ENCODE measurements around the gene PHF21A.

PHF21A gene

DNA sequence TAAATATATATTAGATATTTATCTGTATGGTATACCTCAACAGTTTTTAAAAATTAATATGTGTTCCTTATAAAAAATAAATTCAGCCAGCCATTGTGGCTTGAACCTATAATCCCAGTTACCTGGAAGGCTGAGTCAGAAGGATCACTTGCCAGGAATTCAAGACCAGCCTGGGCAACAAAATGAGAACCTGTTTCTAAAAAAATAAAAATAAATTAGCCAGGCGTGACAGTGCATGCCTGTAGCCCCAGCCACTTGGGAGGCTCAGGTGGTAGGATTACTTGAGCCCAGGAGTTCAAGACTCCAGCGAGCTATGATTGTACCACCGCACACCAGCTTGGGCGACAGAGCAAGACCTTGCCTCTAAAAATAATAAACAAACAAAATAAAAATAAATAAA is 54.9 kb downstream of the PHF21A start:
- no peak for DNase-seq (ENCODE audit: extremely low spot score)
- ChIA-PET POLR2A (no interaction called here), CTCF (interaction anchor here (0.6 kb wide), 1 partner anchor 63 kb away, joined by 4 read pairs; no protein-coding TSS in a partner anchor)
- TF ChIP-seq FOXM1 (IDR thresholded peaks at IDR 0.05; ENCODE audit: borderline replicate concordance) (no peak), NFRKB (IDR thresholded peaks at IDR 0.05) (no peak), CTBP1 (IDR thresholded peaks at IDR 0.05; ENCODE audit: borderline replicate concordance) (no peak), FOXK2 (IDR thresholded peaks at IDR 0.05) (no peak), ELF4 (IDR thresholded peaks at IDR 0.05) (no peak), ARNT (IDR thresholded peaks at IDR 0.05) (no peak), TARDBP (IDR thresholded peaks at IDR 0.05) (no peak), BHLHE40 (IDR thresholded peaks at IDR 0.05; ENCODE audit: borderline replicate concordance) (no peak), LEF1 (IDR thresholded peaks at IDR 0.05; ENCODE audit: borderline replicate concordance) (no peak), HDGF (IDR thresholded peaks at IDR 0.05; ENCODE audit: borderline replicate concordance) (no peak), SUZ12 (IDR thresholded peaks at IDR 0.05) (no peak), ZNF384 (IDR thresholded peaks at IDR 0.05) (no peak)
- TF ChIP-seq, protein P1, sequence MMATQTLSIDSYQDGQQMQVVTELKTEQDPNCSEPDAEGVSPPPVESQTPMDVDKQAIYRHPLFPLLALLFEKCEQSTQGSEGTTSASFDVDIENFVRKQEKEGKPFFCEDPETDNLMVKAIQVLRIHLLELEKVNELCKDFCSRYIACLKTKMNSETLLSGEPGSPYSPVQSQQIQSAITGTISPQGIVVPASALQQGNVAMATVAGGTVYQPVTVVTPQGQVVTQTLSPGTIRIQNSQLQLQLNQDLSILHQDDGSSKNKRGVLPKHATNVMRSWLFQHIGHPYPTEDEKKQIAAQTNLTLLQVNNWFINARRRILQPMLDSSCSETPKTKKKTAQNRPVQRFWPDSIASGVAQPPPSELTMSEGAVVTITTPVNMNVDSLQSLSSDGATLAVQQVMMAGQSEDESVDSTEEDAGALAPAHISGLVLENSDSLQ (IDR thresholded peaks at IDR 0.05): no peak

DNA sequence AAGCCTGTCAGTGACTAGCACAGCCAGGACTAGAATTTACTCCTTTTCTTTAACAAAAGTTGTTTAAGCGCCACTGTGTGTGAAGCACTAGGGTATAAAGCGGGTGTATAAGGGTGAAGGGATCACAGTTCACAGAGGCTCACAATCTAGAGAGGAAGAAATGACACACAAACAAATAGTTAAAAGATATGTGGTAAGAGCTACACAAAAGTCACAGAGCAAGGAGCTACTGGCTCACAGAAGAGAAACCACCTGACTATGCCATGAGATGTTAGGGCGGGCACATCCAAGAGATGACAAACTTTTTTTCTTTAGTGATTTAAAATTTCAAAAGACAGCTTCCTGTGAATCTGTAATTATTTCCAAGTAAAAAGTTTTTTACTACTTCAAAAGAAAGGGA is 55.6 kb downstream of the PHF21A start:
- ChIA-PET CTCF (interaction anchor here (0.6 kb wide), 1 partner anchor 63 kb away, joined by 4 read pairs; no protein-coding TSS in a partner anchor), POLR2A (no interaction called here)
- DNase-seq (ENCODE audit: extremely low spot score): no peak
- TF ChIP-seq FOXK2 (IDR thresholded peaks at IDR 0.05): no peak
- no peak for TF ChIP-seq SUZ12 (IDR thresholded peaks at IDR 0.05)
- no peak for TF ChIP-seq FOXA1 (IDR thresholded peaks at IDR 0.05)
- no peak for TF ChIP-seq ARNT (IDR thresholded peaks at IDR 0.05)
- TF ChIP-seq NFRKB (IDR thresholded peaks at IDR 0.05): no peak

DNA sequence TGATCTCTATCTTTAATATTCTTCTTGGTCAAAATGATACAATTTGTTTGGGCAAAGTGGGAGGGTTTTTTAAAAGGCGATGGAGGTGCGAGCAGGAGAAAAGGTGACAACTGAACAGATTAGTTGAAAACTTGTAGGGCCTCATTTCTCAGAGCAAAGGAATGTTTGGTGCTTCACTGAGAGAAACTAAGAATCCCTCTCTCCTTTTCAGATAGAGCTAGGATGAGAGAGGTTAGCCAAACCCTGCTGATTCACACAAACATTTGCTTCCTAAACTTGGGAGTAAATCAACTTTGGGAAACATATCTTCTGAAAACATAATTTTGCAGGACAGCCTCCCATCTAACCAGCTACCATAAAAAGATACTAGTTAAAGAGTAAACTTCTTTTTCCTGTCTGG is 57.0 kb downstream of the PHF21A start:
- DNase-seq (ENCODE audit: extremely low spot score): no peak
- CTCF ChIA-PET: no interaction called here
- POLR2A ChIA-PET: no interaction called here
- TF ChIP-seq SUZ12 (IDR thresholded peaks at IDR 0.05) (no peak), L3MBTL2 (conservative IDR thresholded peaks at IDR 0.05) (no peak), FOXK2 (IDR thresholded peaks at IDR 0.05) (no peak), ARNT (IDR thresholded peaks at IDR 0.05) (no peak), LEF1 (IDR thresholded peaks at IDR 0.05; ENCODE audit: borderline replicate concordance) (no peak), CTBP1 (IDR thresholded peaks at IDR 0.05; ENCODE audit: borderline replicate concordance) (no peak), NFRKB (IDR thresholded peaks at IDR 0.05) (no peak), ELF4 (IDR thresholded peaks at IDR 0.05) (no peak), HDGF (IDR thresholded peaks at IDR 0.05; ENCODE audit: borderline replicate concordance) (no peak), ZNF384 (IDR thresholded peaks at IDR 0.05) (no peak), BHLHE40 (IDR thresholded peaks at IDR 0.05; ENCODE audit: borderline replicate concordance) (no peak), FOXA1 (IDR thresholded peaks at IDR 0.05) (no peak), FOXM1 (IDR thresholded peaks at IDR 0.05; ENCODE audit: borderline replicate concordance) (no peak), SP1 (IDR thresholded peaks at IDR 0.05) (no peak), TARDBP (IDR thresholded peaks at IDR 0.05) (no peak)
- TF ChIP-seq, protein P1 (IDR thresholded peaks at IDR 0.05): no peak

DNA sequence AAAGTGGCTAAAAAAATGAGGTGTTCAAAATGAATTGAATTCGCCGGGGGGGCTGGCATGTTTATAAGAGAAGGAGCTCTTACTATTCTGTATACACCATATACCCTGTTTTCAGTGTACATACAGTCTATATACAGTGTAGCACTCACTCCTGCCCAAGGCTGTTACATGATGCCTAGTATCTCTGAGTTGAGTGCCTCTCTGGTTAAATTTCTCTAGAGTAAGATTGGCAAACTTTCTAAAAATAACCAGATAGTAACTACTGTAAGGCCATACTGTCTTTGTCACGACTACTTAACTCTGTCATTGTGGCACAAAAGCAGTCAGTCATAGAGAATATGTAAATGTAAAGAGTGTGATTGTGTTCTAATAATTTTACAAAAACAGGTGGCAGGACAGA is 58.1 kb downstream of the PHF21A start:
- ChIA-PET POLR2A (no interaction called here), CTCF (no interaction called here)
- no peak for TF ChIP-seq LEF1 (IDR thresholded peaks at IDR 0.05; ENCODE audit: borderline replicate concordance)
- no peak for TF ChIP-seq FOXK2 (IDR thresholded peaks at IDR 0.05)
- no peak for TF ChIP-seq ZNF384 (IDR thresholded peaks at IDR 0.05)
- TF ChIP-seq HDGF (IDR thresholded peaks at IDR 0.05; ENCODE audit: borderline replicate concordance): no peak
- no peak for TF ChIP-seq FOXM1 (IDR thresholded peaks at IDR 0.05; ENCODE audit: borderline replicate concordance)
- TF ChIP-seq SUZ12 (IDR thresholded peaks at IDR 0.05): no peak
- TF ChIP-seq NFRKB (IDR thresholded peaks at IDR 0.05): no peak
- TF ChIP-seq ELF4 (IDR thresholded peaks at IDR 0.05): no peak
- no peak for DNase-seq (ENCODE audit: extremely low spot score)

DNA sequence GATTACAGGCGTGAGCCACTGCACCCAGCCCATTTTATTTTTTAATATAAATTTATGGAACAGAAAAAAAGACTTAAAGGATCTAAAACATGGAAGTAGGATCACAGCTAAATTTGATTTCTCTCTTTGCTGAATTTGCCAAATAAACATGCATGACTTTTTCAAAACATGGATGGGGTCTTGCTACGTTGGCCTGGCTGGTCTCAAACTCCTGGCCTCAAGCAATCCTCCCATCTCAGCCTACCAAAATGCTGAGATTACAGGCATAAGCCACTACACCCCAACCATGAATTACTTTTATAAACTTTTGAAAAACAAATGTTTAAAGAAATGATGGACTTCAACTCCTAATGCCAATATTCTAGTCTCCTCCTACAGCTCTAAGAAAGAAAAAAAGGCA is 61.2 kb downstream of the PHF21A start:
- DNase-seq (ENCODE audit: extremely low spot score): no peak
- CTCF ChIA-PET: no interaction called here
- POLR2A ChIA-PET: no interaction called here
- no peak for TF ChIP-seq CTBP1 (IDR thresholded peaks at IDR 0.05; ENCODE audit: borderline replicate concordance)
- TF ChIP-seq L3MBTL2 (conservative IDR thresholded peaks at IDR 0.05): no peak
- TF ChIP-seq FOXA1 (IDR thresholded peaks at IDR 0.05): no peak
- TF ChIP-seq SUZ12 (IDR thresholded peaks at IDR 0.05): no peak

DNA sequence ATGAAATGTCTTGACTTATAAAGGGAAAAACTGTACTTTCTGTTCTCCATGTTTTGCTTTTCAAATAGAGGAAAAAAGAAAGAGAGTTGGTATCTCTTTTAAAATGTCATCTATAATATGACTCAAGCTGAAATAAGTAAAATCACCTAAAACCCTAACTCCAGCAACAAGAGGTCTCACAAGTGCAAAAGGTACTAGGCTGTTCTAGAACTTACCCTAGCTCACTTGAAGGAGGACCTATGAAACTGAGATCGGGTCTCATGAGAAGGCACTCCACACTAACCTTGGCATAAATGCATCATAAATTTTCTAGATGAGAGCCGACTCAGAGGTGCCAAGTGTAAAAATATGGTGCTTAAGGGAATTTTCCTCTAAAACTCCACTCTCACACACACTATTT is 63.8 kb downstream of the PHF21A start:
- POLR2A ChIA-PET: no interaction called here
- CTCF ChIA-PET: no interaction called here
- DNase-seq (ENCODE audit: extremely low spot score): no peak
- TF ChIP-seq BHLHE40 (IDR thresholded peaks at IDR 0.05; ENCODE audit: borderline replicate concordance) (no peak), TARDBP (IDR thresholded peaks at IDR 0.05) (no peak)

DNA sequence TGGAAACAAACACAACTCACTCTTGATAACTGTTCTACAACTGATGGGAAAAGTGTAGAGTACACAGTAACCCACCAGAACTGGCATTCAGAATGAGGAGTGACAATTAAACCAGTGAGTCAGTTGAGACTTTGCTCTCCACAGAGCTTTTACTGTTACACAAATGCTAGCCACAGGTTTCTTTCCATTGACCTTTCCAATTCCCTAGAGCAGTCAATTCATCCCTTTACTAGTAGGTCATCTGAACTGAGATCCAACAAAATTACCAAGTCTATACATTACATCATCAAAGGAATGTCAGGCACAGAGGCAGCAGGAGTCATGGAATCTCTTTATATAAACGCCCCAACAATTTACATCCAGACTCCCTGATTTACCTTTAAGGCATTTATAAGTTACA is 65.9 kb downstream of the PHF21A start:
- ChIA-PET CTCF (interaction anchor here (1.5 kb wide), 1 partner anchor 20 kb away, joined by 4 read pairs; no protein-coding TSS in a partner anchor), POLR2A (no interaction called here)
- TF ChIP-seq ELF4 (IDR thresholded peaks at IDR 0.05) (no peak), NFRKB (IDR thresholded peaks at IDR 0.05) (no peak), HDGF (IDR thresholded peaks at IDR 0.05; ENCODE audit: borderline replicate concordance) (no peak), FOXM1 (IDR thresholded peaks at IDR 0.05; ENCODE audit: borderline replicate concordance) (no peak), CTBP1 (IDR thresholded peaks at IDR 0.05; ENCODE audit: borderline replicate concordance) (no peak), L3MBTL2 (conservative IDR thresholded peaks at IDR 0.05) (no peak), LEF1 (IDR thresholded peaks at IDR 0.05; ENCODE audit: borderline replicate concordance) (no peak), FOXA1 (IDR thresholded peaks at IDR 0.05) (no peak), SUZ12 (IDR thresholded peaks at IDR 0.05) (no peak), SP1 (IDR thresholded peaks at IDR 0.05) (no peak), ZNF384 (IDR thresholded peaks at IDR 0.05) (no peak), FOXK2 (IDR thresholded peaks at IDR 0.05) (no peak), ARNT (IDR thresholded peaks at IDR 0.05) (no peak), BHLHE40 (IDR thresholded peaks at IDR 0.05; ENCODE audit: borderline replicate concordance) (no peak), TARDBP (IDR thresholded peaks at IDR 0.05) (no peak)
- TF ChIP-seq, protein P1 (IDR thresholded peaks at IDR 0.05): no peak
- DNase-seq (ENCODE audit: extremely low spot score): no peak
